Nucleus accumbens (tissue), 56 donors: ENCODE measurements around the gene MMP11.
A peak's percentile ranks its signal among the peaks of the same experiment; 100 is the strongest.

Experiments
- DNase-seq, 56 donors: peaks; one replicate each; lab custom pipeline; 2025; lab: John Stamatoyannopoulos, UW

MMP11 gene

GRCh38 chr22:23756891-23757290 lies 15.8 kb upstream of the MMP11 start:
- DNase-seq: no peak

- DNase-seq: no peak
Observed at GRCh38 chr22:23759566-23759965, 13.1 kb upstream of the MMP11 start.

GRCh38 chr22:23760056-23760455 lies 12.6 kb upstream of the MMP11 start:
- no peak for DNase-seq

- peak in 6 of 56 donors; percentile 10 to 39 (median 23) for DNase-seq
Observed at GRCh38 chr22:23762842-23763578, 9.6 kb upstream of the MMP11 start, which contains the start of gene C22orf15. Gene C22orf15 (plus strand): TSS chr22:23762990. CDS start chr22:23763307, 317 bp downstream.

GRCh38 chr22:23763579-23763945 lies 9.1 kb upstream of the MMP11 start:
- DNase-seq: peak in 2 of 56 donors; percentile 12 to 38

GRCh38 chr22:23763954-23764353 lies 8.7 kb upstream of the MMP11 start:
- DNase-seq: no peak

GRCh38 chr22:23764899-23765881 lies 7.5 kb upstream of the MMP11 start:
- no peak for DNase-seq

- peak in 2 of 56 donors; percentile 40 to 77 for DNase-seq
Observed at GRCh38 chr22:23767303-23767672, 5.4 kb upstream of the MMP11 start.

GRCh38 chr22:23767673-23768548 lies 4.7 kb upstream of the MMP11 start, which contains the start of gene CHCHD10:
Gene CHCHD10 (minus strand): TSS chr22:23767972. CDS start chr22:23767874, 98 bp downstream.
- peak; percentile 36 to 91 (median 79) for DNase-seq

GRCh38 chr22:23769321-23769965 lies 3.2 kb upstream of the MMP11 start:
- DNase-seq: no peak

- DNase-seq: no peak
Observed at GRCh38 chr22:23772315-23772648, 367 bp upstream of the MMP11 start.

GRCh38 chr22:23773483-23774113 lies 949 bp downstream of the MMP11 start:
- no peak for DNase-seq

GRCh38 chr22:23774114-23774921 lies 1.7 kb downstream of the MMP11 start:
- DNase-seq: no peak

GRCh38 chr22:23774922-23775436 lies 2.3 kb downstream of the MMP11 start:
- no peak for DNase-seq

- DNase-seq: no peak
Observed at GRCh38 chr22:23775779-23776375, 3.2 kb downstream of the MMP11 start.

GRCh38 chr22:23777776-23778576 lies 5.3 kb downstream of the MMP11 start:
- DNase-seq: no peak

- DNase-seq: no peak
Observed at GRCh38 chr22:23778577-23778900, 5.9 kb downstream of the MMP11 start.
